Fibroblast of the aortic adventitia (primary cell): ENCODE measurements around the gene TMEM89. TPM values are rescaled to one million over a fixed set of nuclear protein-coding genes. Genes with fewer than 3 reads are reported as not detected.

ENCODE experiments used
- DNase-seq: peaks from one replicate; pipeline ENCODE4 v3.0.0-alpha.2; 2010; ENCODE audit warnings: low read depth
- H3K4me3 ChIP-seq: 2 replicates; pipeline ENCODE4 v1.5.1; 2011; ENCODE audit warnings: low read depth, mild to moderate bottlenecking, control low read depth, low read length, moderate library complexity
- total RNA-seq: library from RNA; depleted of rRNA; stranded (reverse); fragments of >200 nt; gene quantifications from 2 replicates; pipeline ENCODE4 v1.2.3, GENCODE V29; 2012; ENCODE audit warnings: low replicate concordance
- TF ChIP-seq, protein P1 (sequence below): IDR thresholded peaks from 2 replicates; pipeline ENCODE4 v1.5.1; 2011; ENCODE audit warnings: mild to moderate bottlenecking, low read length, control low read depth, inconsistent platforms; ENCODE audit not compliant: insufficient read depth

TMEM89 gene
- total RNA-seq, 1 donor: not detected

DNA sequence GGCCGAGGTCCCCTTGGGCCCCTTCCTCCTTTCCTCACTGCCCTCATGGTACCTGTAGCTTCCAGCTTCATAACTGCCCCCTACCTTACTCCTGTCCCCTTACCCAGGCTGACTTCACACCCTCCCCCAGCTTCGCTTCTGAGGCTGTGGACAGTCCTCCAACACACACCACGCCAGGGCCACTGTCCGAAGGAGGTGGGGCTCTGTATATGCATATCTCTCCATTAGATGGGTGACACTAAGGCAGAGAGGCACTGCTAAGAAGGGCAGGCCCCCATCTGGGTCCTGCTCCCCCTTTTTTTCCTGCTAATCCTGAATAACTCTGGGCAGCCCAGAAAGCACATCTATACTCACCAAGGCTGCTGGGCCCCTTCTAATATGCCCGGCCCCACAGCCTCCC, 25.4 kb downstream of the TMEM89 start:
- DNase-seq: no peak

DNA sequence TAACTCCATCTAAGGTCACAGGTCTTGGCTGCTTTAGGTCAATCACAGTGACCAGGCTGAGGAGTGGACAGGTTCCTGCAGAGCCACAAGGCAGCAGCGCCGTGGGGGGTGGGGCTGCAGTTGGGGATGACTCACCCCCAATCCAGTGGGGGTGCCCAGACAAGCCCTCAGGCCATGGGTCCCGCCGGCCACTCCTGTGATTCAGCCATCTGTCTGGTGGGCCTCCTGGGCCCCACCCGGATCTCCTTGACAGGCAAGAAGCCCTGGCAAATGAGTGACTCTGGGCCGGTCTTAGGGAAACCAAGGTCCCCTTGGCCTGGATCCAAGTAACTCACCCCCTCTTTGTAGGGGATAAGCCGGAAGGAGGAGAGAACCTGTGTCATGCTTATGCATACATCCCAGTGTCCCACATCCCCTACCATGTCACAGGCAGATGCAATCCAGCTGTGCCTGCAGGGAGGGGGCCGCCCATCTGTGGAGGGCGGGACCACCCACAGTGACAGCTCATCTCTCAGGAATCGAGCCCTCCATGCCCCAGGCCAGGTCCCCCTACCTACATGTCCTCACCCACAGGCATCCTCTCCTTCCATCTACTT, 25.9 kb downstream of the TMEM89 start:
- DNase-seq: peak; percentile 75
- peak overlapping the region; percentile 6 for H3K4me3 ChIP-seq
- TF ChIP-seq, protein P1, sequence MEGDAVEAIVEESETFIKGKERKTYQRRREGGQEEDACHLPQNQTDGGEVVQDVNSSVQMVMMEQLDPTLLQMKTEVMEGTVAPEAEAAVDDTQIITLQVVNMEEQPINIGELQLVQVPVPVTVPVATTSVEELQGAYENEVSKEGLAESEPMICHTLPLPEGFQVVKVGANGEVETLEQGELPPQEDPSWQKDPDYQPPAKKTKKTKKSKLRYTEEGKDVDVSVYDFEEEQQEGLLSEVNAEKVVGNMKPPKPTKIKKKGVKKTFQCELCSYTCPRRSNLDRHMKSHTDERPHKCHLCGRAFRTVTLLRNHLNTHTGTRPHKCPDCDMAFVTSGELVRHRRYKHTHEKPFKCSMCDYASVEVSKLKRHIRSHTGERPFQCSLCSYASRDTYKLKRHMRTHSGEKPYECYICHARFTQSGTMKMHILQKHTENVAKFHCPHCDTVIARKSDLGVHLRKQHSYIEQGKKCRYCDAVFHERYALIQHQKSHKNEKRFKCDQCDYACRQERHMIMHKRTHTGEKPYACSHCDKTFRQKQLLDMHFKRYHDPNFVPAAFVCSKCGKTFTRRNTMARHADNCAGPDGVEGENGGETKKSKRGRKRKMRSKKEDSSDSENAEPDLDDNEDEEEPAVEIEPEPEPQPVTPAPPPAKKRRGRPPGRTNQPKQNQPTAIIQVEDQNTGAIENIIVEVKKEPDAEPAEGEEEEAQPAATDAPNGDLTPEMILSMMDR: no peak

More for the DNA sequence above, 25.4 kb downstream of the TMEM89 start:
- TF ChIP-seq, protein P1: no peak
- H3K4me3 ChIP-seq: no peak overlapping the region

DNA sequence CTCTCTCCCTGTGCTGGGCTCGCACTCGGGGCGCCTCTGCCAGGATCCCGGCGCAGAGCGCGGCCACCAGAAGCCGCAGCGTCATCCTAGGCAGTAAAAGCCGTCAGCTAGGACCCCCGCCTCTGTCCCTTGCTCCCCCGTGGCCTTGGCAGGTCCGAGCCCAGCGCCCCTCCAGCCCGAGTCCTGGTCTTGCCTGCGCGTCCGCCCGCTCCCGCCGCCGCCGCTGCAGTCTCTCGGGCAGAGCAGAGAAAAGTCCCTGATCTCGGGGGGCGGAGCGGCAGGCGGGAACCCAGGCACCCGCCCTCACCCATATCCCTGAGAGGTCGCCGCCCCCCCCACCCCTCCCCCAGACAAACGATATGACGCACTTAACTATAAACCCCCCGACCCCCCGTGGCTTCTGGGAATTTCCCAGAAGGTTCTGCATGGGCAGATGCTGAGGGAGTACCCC, 26.5 kb downstream of the TMEM89 start, which contains the start of gene COL7A1:
Gene COL7A1, minus strand, starts transcription at position 255 of the 451 bp plus-strand sequence. Its CDS starts 170 bp downstream, at position 85.
- peak within 1 kb of the TSS; percentile 61 for H3K4me3 ChIP-seq
- no peak for DNase-seq

DNA sequence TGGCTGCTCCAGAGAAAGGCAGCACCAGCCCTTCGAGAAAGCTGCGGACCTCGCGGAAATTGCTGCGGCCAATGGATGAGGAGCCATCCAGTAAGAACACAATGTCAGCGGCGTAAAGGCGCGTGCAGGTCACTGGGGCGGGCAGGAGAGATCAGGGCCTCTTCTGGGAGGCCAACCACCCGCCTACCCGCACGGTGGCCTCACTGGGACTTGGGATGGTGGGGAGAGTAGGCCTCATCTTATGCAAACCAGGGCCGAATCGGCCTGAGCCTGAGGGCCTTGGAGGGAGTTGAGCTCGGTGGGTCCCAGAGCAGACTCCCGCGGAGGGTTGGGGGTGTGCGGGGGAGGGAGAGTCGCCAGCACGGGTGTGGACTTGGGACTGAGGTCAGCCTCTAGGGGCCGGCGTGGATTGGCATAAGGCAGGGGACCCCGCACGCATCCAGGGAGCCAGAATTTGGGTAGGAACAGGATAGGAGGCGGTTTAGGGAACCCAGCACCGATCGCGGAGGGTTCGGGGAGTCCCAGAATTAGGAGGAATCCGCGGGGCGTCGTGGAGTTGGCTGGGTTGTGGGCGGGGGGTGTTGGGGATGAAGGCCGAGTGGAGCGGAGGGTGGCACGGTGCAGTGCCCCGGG, 27.0 kb downstream of the TMEM89 start:
- H3K4me3 ChIP-seq: peak overlapping the region; percentile 61
- DNase-seq: no peak
- TF ChIP-seq, protein P1: no peak

More for the DNA sequence above, 26.5 kb downstream of the TMEM89 start, which contains the start of gene COL7A1:
- TF ChIP-seq, protein P1: no peak

DNA sequence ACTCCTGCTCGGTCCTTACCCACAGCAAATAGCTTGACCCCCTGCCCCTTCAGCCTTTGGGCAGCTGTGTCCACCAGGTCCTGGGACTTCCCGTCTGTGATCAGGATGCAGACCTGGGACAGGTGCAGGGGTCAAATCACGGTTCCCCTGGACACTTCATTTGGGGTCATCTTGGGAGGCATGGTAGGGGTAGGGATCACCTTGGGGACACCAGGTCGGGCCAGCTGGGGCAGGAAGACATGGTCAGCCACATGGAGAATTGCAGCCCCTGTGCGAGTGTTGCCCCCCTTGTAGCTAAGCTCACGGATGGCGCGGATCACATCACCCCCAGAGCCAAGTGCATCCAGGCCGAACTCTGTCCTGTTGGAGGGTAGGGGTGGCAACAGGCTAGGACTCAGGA, 28.2 kb downstream of the TMEM89 start:
- TF ChIP-seq, protein P1: no peak
- no peak overlapping the region for H3K4me3 ChIP-seq
- no peak for DNase-seq

DNA sequence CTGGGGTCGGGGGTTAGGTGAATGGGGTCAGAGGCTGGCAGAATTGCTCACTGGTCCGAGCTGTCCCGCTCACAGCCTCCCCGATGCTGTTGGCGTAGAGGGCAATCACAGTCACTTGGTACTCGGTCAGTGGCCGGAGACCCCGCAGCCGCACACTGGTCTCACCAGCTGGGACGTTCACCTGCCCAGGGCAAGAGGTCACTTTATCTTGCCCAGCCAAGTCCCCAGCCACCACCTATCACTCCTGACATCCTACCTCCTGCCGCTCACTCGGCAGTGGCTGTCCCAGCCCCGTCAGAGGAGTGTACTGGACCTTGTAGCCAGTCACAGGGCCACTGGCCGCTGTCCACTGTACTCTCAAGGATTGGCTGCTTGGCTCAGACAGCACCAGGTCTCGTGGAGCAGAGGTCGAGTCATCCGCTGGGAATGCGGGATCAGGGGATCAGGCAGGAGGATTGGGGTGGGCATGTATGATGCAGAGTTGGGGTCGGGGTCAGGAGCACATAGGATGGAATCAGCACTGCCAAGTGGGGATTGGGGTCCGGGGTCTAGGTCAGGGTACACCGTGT, 29.0 kb downstream of the TMEM89 start:
- TF ChIP-seq, protein P1: no peak
- DNase-seq: no peak
- H3K4me3 ChIP-seq: no peak overlapping the region
